Posterior vena cava (tissue), 2 donors: Measurements from ENCODE around the gene ABCA7. TPM values are rescaled to one million over a fixed set of nuclear protein-coding genes. Genes with fewer than 3 reads are reported as not detected.

Source experiments
- DNase-seq: peaks from one replicate; pipeline ENCODE4 v3.0.0-alpha.2; 2020; ENCODE audit warnings: low spot score
- intact Hi-C, 2 donors: fragments of 100-400 bp; cut with DNase I; formaldehyde crosslinking; loops; one replicate each; pipeline versions ENCODE4 v1.14.1 to v1.14.2; 2022 to 2023
- total RNA-seq, 2 donors: library from RNA; stranded (reverse); fragmentation: NEBNext Ultra II Directional; extraction: Animal tissue kit (Norgen Biotek cat#: 25700); gene quantifications; one replicate each; pipeline ENCODE4 v1.2.1, GENCODE V29; 2021
- donor health status: DM: yes; HTN: yes; CAD: no.
- donor health status: DM: yes; HTN: yes; CAD: no.

ABCA7 gene
- total RNA-seq, 2 donors from 2014 or later, result 4.0 to 4.4 TPM

DNA sequence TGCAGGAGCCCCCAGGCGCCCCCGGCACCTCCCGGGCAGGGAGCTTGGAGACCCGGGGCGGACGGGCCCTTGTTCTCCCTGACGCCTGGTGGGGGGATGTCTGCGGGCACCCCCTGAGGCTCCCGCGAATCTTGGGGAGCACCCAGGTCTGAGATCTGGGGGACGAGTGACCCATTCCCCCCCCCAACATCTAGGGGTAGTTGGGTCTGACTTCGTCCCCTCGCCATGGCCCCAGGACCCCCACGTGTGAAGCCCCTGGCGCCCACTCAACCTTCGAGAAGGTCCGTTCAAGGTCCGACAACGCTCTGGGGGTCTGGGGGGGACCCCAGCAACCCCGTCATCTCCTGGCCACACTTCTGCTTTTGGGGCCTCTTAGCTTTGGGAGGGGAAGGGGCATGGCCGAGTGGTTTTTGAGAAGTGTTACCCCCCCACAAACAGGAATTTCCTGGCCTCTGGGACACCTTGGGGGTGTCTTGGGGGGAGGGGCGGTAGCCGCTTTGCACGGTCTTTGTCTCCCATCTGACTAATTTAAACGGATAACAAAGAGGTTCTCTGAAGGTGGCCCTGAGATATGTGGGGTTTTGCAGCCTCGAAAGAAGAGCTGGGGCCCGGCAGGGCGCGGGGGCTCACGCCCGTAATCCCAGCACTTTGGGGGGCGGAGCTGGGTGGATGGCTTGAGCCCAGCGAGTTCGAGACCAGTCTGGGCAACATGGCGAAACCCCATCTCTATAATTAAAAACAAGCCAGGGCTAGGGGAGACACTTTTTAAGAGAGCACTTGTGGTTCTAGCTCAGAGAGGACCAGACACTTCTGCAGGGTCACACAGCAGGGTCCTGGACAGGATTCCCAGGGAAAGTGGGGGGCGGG, 12.9 kb upstream of the ABCA7 start:
- intact Hi-C loops, result no loop called here
- no peak for DNase-seq

DNA sequence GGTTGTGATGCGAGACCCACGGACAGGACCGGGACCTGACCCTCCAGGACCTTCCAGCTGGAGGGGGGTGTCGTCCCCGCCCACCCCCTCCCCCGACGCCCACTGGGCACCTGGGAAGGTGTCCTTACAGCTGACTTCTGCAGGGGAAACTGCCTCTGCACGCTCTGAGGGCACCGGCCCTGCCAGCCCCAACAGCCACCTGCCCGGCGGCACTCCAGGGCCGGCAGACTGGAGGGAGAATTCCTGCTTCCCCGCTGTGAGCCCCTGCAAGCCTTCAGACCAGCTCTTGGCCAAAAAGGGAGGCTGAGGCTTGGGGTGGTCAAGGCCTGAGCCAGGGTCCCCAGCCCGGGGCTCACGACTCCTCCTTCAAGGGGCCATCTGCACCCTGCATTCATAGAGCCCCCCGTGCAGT, 12.3 kb upstream of the ABCA7 start:
- no peak for DNase-seq
- intact Hi-C loops, result no loop called here

- intact Hi-C loops, result no loop called here
- peak; percentile 92 for DNase-seq
These were observed 11.6 kb upstream of the ABCA7 start for GRCh38 chr19:1028062-1028926.

GRCh38 chr19:1032264-1032867, 7.5 kb upstream of the ABCA7 start:
- intact Hi-C loops, result no loop called here
- no peak for DNase-seq

GRCh38 chr19:1035998-1036621, 3.8 kb upstream of the ABCA7 start:
- intact Hi-C loops, result no loop called here

GRCh38 chr19:1037621-1038064, 2.3 kb upstream of the ABCA7 start:
- intact Hi-C loops, result no loop called here
- DNase-seq, result no peak

More at GRCh38 chr19:1035998-1036621, 3.8 kb upstream of the ABCA7 start:
- no peak for DNase-seq

GRCh38 chr19:1038978-1039645, 795 bp upstream of the ABCA7 start:
- no peak for DNase-seq
- intact Hi-C loops, result no loop called here

GRCh38 chr19:1040476-1041271, 767 bp downstream of the ABCA7 start:
- intact Hi-C loops, result no loop called here
- peak; percentile 95 for DNase-seq

GRCh38 chr19:1041272-1041834, 1.4 kb downstream of the ABCA7 start:
- no peak for DNase-seq
- intact Hi-C loops, result no loop called here

- intact Hi-C loops, result no loop called here
- no peak for DNase-seq
These were observed 2.2 kb downstream of the ABCA7 start for GRCh38 chr19:1041835-1042685.

DNA sequence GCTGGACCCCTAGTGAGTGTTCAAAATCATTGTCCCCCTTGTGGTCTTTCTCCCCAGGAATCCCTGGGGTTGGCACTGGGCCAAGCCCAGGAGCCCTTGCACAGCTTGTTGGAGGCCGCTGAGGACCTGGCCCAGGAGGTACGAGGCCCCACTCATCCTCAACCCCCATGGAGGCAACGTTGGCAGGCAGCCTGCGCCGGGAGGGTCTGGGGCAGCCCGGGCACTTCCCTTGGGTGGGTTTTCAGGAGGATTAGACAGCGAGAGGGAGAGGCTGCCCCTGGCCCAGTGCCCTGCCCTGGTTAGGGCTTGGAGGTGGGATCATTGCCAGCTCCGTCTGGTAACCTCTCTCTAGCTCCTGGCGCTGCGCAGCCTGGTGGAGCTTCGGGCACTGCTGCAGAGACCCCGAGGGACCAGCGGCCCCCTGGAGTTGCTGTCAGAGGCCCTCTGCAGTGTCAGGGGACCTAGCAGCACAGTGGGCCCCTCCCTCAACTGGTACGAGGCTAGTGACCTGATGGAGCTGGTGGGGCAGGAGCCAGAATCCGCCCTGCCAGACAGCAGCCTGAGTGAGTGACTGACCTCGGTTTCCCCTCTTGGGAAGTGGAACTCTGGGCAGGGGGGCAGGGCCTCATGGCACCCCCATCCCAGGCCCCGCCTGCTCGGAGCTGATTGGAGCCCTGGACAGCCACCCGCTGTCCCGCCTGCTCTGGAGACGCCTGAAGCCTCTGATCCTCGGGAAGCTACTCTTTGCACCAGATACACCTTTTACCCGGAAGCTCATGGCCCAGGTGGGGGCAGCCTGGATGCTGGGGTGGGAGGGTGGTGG, 3.0 kb downstream of the ABCA7 start:
- no peak for DNase-seq
- intact Hi-C loops, result no loop called here

DNA sequence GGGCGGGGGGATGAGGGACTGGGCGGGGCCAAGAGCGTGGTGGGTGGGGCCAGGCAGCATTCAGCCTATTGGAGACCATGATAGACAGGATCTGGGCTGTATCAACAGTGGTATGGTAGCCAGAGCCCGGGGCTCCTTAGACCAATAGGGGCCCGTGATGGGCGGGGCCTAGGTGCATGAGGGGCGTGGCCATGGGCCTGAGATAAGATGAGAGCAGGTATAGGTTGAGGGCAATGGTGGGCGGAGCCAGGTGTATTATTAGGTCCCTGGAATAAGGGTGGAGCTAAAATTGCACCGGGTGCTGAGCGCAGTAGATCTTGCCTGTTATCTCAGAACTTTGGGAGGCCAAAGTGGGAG, 5.3 kb downstream of the ABCA7 start:
- intact Hi-C loops, result loop anchor here in 1 of 2 donors (5.0 kb wide), 1 partner anchor 37 kb away; no protein-coding TSS in a partner anchor
- no peak for DNase-seq

GRCh38 chr19:1046117-1046626, 6.3 kb downstream of the ABCA7 start:
- intact Hi-C loops, result loop anchor here in 1 of 2 donors (5.0 kb wide), 1 partner anchor 36 kb away; no protein-coding TSS in a partner anchor

GRCh38 chr19:1046836-1047695, 7.2 kb downstream of the ABCA7 start:
- intact Hi-C loops, result loop anchor here in 1 of 2 donors (5.0 kb wide), 1 partner anchor 35 kb away; no protein-coding TSS in a partner anchor
- DNase-seq, result no peak

More at GRCh38 chr19:1046117-1046626, 6.3 kb downstream of the ABCA7 start:
- DNase-seq, result no peak
